ENCODE results near the gene FUZ.

DNA sequence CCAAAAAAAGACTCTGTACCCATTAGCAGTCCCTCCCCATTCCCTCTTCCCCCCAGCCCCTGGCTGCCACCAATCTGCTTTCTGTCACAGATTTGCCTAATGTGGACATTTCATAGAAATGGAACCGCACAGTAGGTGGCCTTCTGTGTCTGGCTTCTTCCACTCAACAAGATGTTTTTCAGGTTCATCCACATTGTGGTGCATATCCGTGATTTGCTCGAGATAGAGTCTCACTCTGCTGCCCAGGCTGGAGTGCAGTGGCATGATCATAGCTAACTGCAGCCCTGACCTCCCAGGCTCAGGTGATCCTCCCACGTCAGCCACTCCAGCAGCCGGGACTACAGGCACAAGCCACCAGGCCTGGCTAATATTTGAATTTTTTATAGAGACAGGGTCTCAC, 25.3 kb downstream of the FUZ start:
- TF ChIP-seq, protein P1, sequence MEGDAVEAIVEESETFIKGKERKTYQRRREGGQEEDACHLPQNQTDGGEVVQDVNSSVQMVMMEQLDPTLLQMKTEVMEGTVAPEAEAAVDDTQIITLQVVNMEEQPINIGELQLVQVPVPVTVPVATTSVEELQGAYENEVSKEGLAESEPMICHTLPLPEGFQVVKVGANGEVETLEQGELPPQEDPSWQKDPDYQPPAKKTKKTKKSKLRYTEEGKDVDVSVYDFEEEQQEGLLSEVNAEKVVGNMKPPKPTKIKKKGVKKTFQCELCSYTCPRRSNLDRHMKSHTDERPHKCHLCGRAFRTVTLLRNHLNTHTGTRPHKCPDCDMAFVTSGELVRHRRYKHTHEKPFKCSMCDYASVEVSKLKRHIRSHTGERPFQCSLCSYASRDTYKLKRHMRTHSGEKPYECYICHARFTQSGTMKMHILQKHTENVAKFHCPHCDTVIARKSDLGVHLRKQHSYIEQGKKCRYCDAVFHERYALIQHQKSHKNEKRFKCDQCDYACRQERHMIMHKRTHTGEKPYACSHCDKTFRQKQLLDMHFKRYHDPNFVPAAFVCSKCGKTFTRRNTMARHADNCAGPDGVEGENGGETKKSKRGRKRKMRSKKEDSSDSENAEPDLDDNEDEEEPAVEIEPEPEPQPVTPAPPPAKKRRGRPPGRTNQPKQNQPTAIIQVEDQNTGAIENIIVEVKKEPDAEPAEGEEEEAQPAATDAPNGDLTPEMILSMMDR (IDR thresholded peaks at IDR 0.05) = no peak
- TF ChIP-seq POLR2A (IDR thresholded peaks at IDR 0.05; ENCODE audit: low read depth) = no peak
- no peak for TF ChIP-seq EP300 (IDR thresholded peaks at IDR 0.05)
- TF ChIP-seq POLR2AphosphoS5 (IDR thresholded peaks at IDR 0.05) = no peak
